ENCODE measurements around the gene CFAP20. TPM values are rescaled to one million over a fixed set of nuclear protein-coding genes. Genes with fewer than 3 reads are reported as not detected.
A peak's percentile ranks its signal among the peaks of the same experiment; 100 is the strongest.

The CFAP20 gene
- polyA plus RNA-seq, 1 donor from 2014 or later, result 29.2 TPM

- Mint-ChIP-seq H3K9me3 (peaks cover 0 to 2% (median 0%) of the 10 kb centered on the region in 3 donors), H3K36me3 (no peaks in the 10 kb centered on the region), H3K27ac (peak overlapping the region; percentile 89 to 99 (median 96)), H3K27me3 (peaks cover 2% of the 10 kb centered on the region), H3K4me3 (peak overlapping the region; percentile 92 to 99 (median 98)), H3K4me1 (peaks cover 34 to 44% (median 37%) of the 10 kb centered on the region in 3 donors)
Observed at GRCh38 chr16:58128711-58129096, 477 bp downstream of the CFAP20 start.

GRCh38 chr16:58128181-58128631, 975 bp downstream of the CFAP20 start:
- Mint-ChIP-seq H3K4me3 (peak overlapping the region; percentile 92 to 99 (median 98)), H3K4me1 (peaks cover 34 to 46% (median 39%) of the 10 kb centered on the region in 3 donors), H3K27ac (peak overlapping the region; percentile 89 to 99 (median 96)), H3K9me3 (peaks cover 0 to 2% (median 0%) of the 10 kb centered on the region in 3 donors), H3K36me3 (no peaks in the 10 kb centered on the region), H3K27me3 (peaks cover 2% of the 10 kb centered on the region)

GRCh38 chr16:58127634-58128033, 1.5 kb downstream of the CFAP20 start:
- H3K4me3 Mint-ChIP-seq, result peak overlapping the region; percentile 92 to 99 (median 98)
- H3K27ac Mint-ChIP-seq, result peak overlapping the region; percentile 89 to 99 (median 96)
- H3K4me1 Mint-ChIP-seq, result peaks cover 36 to 47% (median 39%) of the 10 kb centered on the region in 3 donors
- H3K9me3 Mint-ChIP-seq, result peaks cover 0 to 2% (median 0%) of the 10 kb centered on the region in 3 donors
- peaks cover 2% of the 10 kb centered on the region for H3K27me3 Mint-ChIP-seq
- H3K36me3 Mint-ChIP-seq, result no peaks in the 10 kb centered on the region

GRCh38 chr16:58127033-58127556, 2.1 kb downstream of the CFAP20 start:
- Mint-ChIP-seq H3K27ac (peak overlapping the region; percentile 89 to 99 (median 96)), H3K4me3 (peak overlapping the region; percentile 16 to 99 (median 95)), H3K9me3 (peaks cover 0 to 2% (median 0%) of the 10 kb centered on the region in 3 donors), H3K27me3 (peaks cover 2% of the 10 kb centered on the region), H3K4me1 (peaks cover 38 to 49% (median 39%) of the 10 kb centered on the region in 3 donors), H3K36me3 (no peaks in the 10 kb centered on the region)

- peak overlapping the region; percentile 89 to 99 (median 96) for H3K27ac Mint-ChIP-seq
- H3K27me3 Mint-ChIP-seq, result peaks cover 2% of the 10 kb centered on the region
- peak overlapping the region; percentile 16 to 98 (median 58) for H3K4me3 Mint-ChIP-seq
- H3K9me3 Mint-ChIP-seq, result peaks cover 0 to 2% (median 0%) of the 10 kb centered on the region in 3 donors
- no peaks in the 10 kb centered on the region for H3K36me3 Mint-ChIP-seq
- peaks cover 39 to 54% (median 41%) of the 10 kb centered on the region in 3 donors for H3K4me1 Mint-ChIP-seq
Observed at GRCh38 chr16:58126451-58126961, 2.7 kb downstream of the CFAP20 start.

- Mint-ChIP-seq H3K27ac (peak overlapping the region; percentile 76 to 89 (median 87)), H3K27me3 (peaks cover 2% of the 10 kb centered on the region)
Observed at GRCh38 chr16:58125781-58126335, 3.3 kb downstream of the CFAP20 start.

GRCh38 chr16:58125041-58125440, 4.1 kb downstream of the CFAP20 start:
- peaks cover 40 to 56% (median 43%) of the 10 kb centered on the region in 3 donors for H3K4me1 Mint-ChIP-seq
- peaks cover 0 to 2% (median 0%) of the 10 kb centered on the region in 3 donors for H3K9me3 Mint-ChIP-seq
- H3K4me3 Mint-ChIP-seq, result no peak overlapping the region
- peaks cover 2% of the 10 kb centered on the region for H3K27me3 Mint-ChIP-seq
- no peak overlapping the region for H3K27ac Mint-ChIP-seq
- H3K36me3 Mint-ChIP-seq, result no peaks in the 10 kb centered on the region

More at GRCh38 chr16:58125781-58126335, 3.3 kb downstream of the CFAP20 start:
- H3K4me1 Mint-ChIP-seq, result peaks cover 40 to 56% (median 41%) of the 10 kb centered on the region in 3 donors
- H3K36me3 Mint-ChIP-seq, result no peaks in the 10 kb centered on the region
- H3K4me3 Mint-ChIP-seq, result peak overlapping the region in 3 of 4 donors; percentile 13 to 81 (median 41)
- H3K9me3 Mint-ChIP-seq, result peaks cover 0 to 2% (median 0%) of the 10 kb centered on the region in 3 donors

GRCh38 chr16:58124601-58124915, 4.6 kb downstream of the CFAP20 start:
- Mint-ChIP-seq H3K27ac (no peak overlapping the region), H3K27me3 (peaks cover 2% of the 10 kb centered on the region), H3K4me3 (peak overlapping the region in 1 of 4 donors; percentile 56), H3K36me3 (no peaks in the 10 kb centered on the region), H3K9me3 (peaks cover 0 to 2% (median 0%) of the 10 kb centered on the region in 3 donors), H3K4me1 (peaks cover 40 to 53% (median 41%) of the 10 kb centered on the region in 3 donors)

- Mint-ChIP-seq H3K36me3 (no peaks in the 10 kb centered on the region), H3K27ac (peak overlapping the region in 1 of 3 donors; percentile 31), H3K4me3 (peak overlapping the region in 2 of 4 donors; percentile 33 to 56), H3K9me3 (no peaks in the 10 kb centered on the region), H3K4me1 (peaks cover 36 to 48% (median 37%) of the 10 kb centered on the region in 3 donors), H3K27me3 (no peaks in the 10 kb centered on the region)
Observed at GRCh38 chr16:58123896-58124600, 5.1 kb downstream of the CFAP20 start.

- H3K27me3 Mint-ChIP-seq, result no peaks in the 10 kb centered on the region
- H3K27ac Mint-ChIP-seq, result no peak overlapping the region
- peaks cover 15 to 26% (median 17%) of the 10 kb centered on the region in 3 donors for H3K4me1 Mint-ChIP-seq
- no peaks in the 10 kb centered on the region for H3K9me3 Mint-ChIP-seq
- H3K4me3 Mint-ChIP-seq, result no peak overlapping the region
- peaks cover 5% of the 10 kb centered on the region for H3K36me3 Mint-ChIP-seq
Observed at GRCh38 chr16:58121132-58121531, 8.0 kb downstream of the CFAP20 start.

GRCh38 chr16:58120234-58120633, 8.9 kb downstream of the CFAP20 start:
- Mint-ChIP-seq H3K36me3 (peaks cover 7% of the 10 kb centered on the region), H3K27ac (no peak overlapping the region), H3K27me3 (no peaks in the 10 kb centered on the region), H3K4me1 (peaks cover 10 to 19% (median 11%) of the 10 kb centered on the region in 3 donors), H3K9me3 (no peaks in the 10 kb centered on the region), H3K4me3 (no peak overlapping the region)

- Mint-ChIP-seq H3K27me3 (no peaks in the 10 kb centered on the region), H3K27ac (no peak overlapping the region), H3K4me3 (no peak overlapping the region), H3K36me3 (peaks cover 11% of the 10 kb centered on the region), H3K9me3 (no peaks in the 10 kb centered on the region), H3K4me1 (peaks cover 10 to 15% (median 11%) of the 10 kb centered on the region in 3 donors)
Observed at GRCh38 chr16:58119509-58119845, 9.7 kb downstream of the CFAP20 start.

- Mint-ChIP-seq H3K36me3 (peaks cover 13% of the 10 kb centered on the region), H3K27me3 (no peaks in the 10 kb centered on the region), H3K9me3 (no peaks in the 10 kb centered on the region), H3K4me1 (peaks cover 9 to 13% (median 11%) of the 10 kb centered on the region in 3 donors), H3K27ac (peak overlapping the region in 1 of 3 donors; percentile 38), H3K4me3 (no peak overlapping the region)
Observed at GRCh38 chr16:58118801-58119508, 10.2 kb downstream of the CFAP20 start.

GRCh38 chr16:58116529-58116928, 12.7 kb downstream of the CFAP20 start:
- peaks cover 2 to 8% (median 3%) of the 10 kb centered on the region in 3 donors for H3K4me1 Mint-ChIP-seq
- H3K27me3 Mint-ChIP-seq, result no peaks in the 10 kb centered on the region
- H3K4me3 Mint-ChIP-seq, result no peak overlapping the region
- H3K9me3 Mint-ChIP-seq, result peaks cover 0 to 3% (median 0%) of the 10 kb centered on the region in 3 donors
- H3K27ac Mint-ChIP-seq, result no peak overlapping the region
- H3K36me3 Mint-ChIP-seq, result peaks cover 26% of the 10 kb centered on the region

All from IgD-negative memory B cell (primary cell).